CD4-positive, alpha-beta T cell treated with Interleukin-12 subunit alpha and Interleukin-12 subunit beta, for 1 hour (primary cell): ENCODE results near the gene RXRA.

ENCODE experiments used
- DNase-seq: peaks from one replicate; pipeline ENCODE4 v3.0.0-alpha.2; 2020

The RXRA gene

DNA sequence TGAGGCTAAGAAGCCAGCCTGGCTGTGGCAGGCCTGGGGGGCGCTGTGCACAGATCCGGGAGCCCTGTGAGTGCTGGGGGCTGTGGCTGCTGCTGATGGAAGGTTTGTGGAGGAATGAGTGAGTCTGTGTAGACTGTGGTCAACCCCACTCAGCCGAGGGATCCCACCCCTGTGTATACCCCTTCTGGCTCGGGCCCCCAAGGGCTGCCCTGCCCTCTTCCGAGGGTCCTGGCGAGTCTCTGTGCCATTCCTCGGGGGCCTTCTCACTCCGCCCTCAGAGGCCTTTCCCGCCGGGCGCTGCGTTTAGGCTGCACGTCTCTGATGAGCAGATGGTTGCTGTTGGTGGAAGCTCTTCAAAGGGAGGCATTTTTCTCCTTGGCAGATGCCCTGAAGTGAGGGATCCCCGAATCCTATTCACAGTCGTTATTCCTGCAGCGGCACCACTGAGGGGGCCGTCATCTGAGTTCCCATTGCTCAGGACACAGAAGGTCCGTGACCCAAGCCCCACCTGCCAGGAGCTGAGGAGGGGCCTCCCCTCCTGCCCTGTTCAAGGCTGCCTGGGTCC, 94.1 kb downstream of the RXRA start:
- no peak for DNase-seq

- DNase-seq, result no peak
Observed at GRCh38 chr9:134420974-134421432, 94.7 kb downstream of the RXRA start.

- no peak for DNase-seq
Observed at GRCh38 chr9:134421888-134422287, 95.6 kb downstream of the RXRA start.

DNA sequence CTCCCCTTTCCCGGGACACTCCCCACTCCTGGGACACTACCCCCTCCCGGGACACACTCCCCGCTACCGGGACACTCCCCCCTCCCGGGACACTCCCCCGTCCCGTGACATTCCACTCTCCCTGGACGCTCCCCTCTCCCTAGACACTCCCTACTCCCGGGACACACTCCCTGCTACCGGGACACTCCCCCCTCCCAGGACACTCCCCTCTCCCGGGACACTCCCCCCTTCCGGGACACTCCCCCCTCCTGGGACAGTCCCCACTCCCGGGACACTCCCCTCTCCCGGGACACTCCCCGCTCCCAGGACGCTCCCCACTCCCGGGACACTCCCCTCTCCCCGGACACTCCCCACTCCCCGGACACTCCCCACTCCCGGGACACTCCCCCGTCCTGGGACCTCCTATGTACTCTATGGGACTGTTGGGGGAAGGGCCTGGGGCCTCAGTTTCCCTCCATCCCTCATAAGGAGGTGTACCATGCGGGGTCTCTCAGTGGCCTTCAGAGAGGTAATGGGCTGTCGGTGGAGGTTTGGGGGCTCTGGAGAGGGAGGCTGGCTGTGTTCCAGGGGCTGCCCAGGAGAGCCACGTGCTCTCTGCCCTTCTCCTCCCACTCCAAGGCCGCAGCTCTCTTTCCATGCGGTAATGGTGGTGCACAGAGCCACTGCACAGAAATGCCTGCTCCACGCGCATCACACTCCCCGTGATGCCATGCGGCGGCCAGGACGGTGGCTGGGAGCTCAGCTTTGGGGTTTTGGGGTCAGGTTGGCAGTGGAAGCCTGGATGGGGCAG, 96.2 kb downstream of the RXRA start:
- no peak for DNase-seq

- DNase-seq, result no peak
Observed at GRCh38 chr9:134423166-134423565, 96.9 kb downstream of the RXRA start.

DNA sequence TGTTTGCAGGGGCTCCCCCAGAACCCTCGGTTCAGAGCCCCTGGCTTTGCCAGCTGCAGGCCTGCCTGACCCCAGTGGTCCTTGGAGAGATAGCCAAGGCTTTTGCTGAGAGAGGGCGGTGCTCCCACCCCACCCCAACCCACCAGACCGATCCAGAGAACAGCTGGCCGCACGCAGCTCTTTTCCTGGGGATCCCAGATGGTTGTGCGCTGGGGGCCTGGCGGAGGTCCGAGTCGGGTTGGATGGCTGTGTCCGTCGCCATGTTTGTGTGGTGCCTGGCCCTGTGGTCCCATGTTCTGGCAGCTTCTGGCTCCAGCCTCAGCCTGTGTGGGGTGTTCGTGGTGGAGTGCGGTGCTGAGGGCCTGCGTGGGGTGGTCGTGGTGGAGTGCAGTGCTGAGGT, 97.5 kb downstream of the RXRA start:
- DNase-seq, result no peak

- no peak for DNase-seq
Observed at GRCh38 chr9:134424818-134425217, 98.6 kb downstream of the RXRA start.

DNA sequence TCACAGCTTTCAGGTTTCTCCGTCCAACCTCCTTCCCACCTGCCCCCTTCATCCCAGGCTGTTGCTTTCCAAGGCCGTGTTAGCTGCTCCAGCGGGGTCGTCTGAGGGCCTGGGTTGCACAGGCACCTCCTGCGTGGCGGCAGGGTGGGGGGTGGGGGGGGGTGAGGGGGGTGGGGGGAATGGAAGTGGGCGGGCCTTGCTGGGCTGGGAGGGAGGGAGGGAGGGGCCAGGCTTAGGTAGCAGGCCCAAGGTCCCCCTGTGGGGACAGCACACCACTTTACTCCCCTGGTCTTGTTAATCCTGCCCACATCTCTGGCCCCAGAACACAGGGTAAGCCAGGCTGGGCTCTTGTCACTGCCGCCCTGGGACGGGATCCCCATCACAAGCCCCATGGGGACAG, 99.1 kb downstream of the RXRA start:
- no peak for DNase-seq

- no peak for DNase-seq
Observed at GRCh38 chr9:134425812-134426211, 99.6 kb downstream of the RXRA start.

GRCh38 chr9:134426436-134426835, 100.2 kb downstream of the RXRA start:
- DNase-seq, result no peak

- DNase-seq, result no peak
Observed at GRCh38 chr9:134427153-134427782, 101.0 kb downstream of the RXRA start.

DNA sequence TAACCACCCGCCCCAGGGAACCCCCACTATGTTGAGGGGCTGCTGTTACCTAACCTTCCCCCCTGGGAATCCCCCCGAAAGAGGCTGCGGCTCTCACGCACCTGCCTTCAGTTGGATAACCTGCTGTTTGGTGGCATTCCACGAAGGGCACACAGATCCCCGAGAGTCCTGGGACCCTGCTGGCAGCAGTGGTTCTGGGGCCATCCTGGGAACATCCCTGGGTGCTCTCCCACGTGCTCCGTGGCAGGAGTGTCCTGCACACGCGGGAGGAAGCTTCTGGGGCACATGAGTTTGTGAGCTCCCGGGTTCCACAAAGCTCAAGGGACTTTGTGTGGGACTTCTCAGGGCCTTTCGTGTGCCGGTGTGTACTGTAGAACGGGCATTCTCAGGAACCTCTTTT, 102.3 kb downstream of the RXRA start:
- DNase-seq, result no peak

DNA sequence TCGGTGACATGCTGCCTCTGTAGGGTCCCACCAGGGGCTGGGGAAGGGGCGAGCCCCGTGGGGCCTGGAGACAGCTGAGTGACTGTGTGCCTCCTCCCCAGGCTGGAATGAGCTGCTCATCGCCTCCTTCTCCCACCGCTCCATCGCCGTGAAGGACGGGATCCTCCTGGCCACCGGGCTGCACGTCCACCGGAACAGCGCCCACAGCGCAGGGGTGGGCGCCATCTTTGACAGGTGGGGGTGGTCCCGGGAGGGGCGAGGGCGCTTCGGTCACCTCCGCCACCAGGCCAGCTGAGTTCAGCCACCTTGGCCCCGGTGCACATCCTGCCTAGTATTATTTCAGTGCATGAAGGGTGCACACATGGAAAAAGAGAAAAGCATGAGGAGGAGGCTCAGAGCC, 102.8 kb downstream of the RXRA start:
- DNase-seq, result no peak

DNA sequence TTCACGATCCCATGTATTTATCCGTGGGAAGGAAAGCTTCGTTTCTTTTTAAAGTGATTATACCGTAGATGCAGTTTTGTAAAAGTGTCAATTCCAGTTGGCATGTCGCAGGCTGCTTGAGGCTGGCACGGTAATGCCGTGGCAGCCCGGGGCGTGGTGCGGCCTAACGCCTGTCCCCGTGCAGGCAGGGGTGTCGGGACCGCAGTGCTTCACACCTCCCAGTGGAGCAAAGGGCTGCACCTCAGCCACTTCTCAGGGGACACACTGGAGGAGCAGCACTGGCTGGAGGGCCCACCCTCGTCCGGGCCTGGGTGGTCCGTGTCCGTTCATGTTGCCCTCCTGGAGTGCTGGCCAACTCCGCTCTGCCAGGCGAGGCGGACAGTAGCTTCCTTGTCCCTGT, 103.2 kb downstream of the RXRA start:
- DNase-seq, result no peak

DNA sequence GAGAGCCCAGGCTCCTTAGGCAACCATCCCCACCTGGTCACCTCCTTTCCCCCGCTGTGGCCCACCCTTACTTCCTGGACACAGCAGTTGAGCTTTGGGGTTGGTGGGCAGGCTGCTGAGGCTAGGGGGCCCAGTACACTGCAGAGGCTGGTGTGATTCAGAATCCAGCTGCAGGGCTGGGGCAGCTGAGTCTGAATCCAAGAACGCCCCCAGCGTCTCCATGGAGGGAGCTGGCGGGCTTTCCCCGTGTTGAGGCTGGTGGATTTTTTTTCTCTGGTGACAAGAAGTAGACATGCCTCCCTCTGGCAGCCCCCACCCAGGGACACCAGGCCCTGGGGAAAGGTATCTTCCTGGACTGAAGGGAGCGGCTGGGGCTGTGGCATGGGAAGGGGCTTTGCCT, 104.8 kb downstream of the RXRA start:
- no peak for DNase-seq

DNA sequence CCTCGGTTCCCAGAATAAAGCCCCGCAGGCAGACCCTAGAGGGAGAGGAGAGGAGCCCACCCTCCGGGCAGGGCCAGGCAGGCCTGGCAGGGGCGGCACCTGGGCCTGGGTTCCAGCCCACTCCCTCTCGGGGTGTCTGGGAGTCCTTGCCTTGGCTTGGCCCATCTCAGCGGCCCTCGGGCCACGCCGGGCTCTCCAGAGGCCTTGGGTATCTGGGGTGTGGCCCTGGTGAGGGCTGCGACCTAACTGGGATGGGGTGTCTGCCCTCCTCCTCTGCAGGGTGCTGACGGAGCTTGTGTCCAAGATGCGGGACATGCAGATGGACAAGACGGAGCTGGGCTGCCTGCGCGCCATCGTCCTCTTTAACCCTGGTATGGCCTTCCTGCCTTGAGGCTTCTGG, 105.4 kb downstream of the RXRA start:
- no peak for DNase-seq

DNA sequence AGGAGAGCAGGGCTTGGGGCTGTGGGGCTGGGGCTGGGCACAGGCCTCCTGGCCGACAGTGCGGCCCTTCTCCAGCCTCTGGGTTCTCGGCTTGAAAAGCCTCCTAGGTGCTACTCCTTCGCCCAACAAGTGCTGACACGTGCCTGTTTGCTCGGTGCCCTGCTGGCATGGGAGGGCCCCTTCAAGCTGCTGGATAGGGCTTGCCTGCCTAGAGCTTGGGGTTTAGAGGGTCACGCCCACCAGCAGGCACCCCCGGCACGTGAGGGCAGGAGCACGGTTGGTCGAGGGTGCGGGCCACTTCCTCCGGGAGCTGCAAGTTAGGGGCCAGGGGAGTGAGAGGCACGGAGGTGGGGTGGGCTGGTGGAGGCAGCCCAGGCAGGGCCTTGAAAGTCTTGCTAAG, 106.2 kb downstream of the RXRA start:
- no peak for DNase-seq

DNA sequence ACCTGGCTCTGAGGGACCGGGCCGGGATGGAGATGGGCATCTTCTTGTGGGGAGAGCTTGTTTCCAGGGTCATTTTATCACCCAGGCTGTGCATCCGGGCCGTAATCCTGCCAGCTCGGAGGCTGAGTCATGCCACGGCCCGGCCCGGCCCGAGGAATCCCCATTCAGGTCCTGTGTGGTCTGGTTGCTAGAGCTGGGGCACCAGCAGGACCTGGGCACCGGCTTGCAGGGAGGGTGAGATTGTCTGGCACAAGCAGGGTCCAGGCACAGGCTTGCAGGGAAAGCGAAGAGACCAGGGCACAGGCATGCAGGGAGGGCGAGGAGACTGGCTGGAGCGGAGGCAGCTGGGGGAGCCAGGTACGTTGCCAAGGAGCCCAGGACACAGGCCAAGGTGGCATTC, 106.8 kb downstream of the RXRA start:
- no peak for DNase-seq

GRCh38 chr9:134433909-134434882, 107.9 kb downstream of the RXRA start:
- DNase-seq, result no peak

GRCh38 chr9:134434894-134435506, 108.7 kb downstream of the RXRA start:
- DNase-seq, result no peak

- no peak for DNase-seq
Observed at GRCh38 chr9:134435550-134436378, 109.5 kb downstream of the RXRA start.

- no peak for DNase-seq
Observed at GRCh38 chr9:134436379-134436762, 110.1 kb downstream of the RXRA start.
